Kidney tubule cell (primary cell): ENCODE measurements around the gene ALOX12.
"Not testable (repeated sequence)": the region's sequence is repeated elsewhere in the genome, so short reads cannot be mapped to it uniquely, and the experiment has no call there.

Experiments
- DNase-seq: peaks from one replicate; pipeline ENCODE4 v3.0.0-alpha.2; 2018; ENCODE audit warnings: low spot score

The ALOX12 gene

GRCh38 chr17:6995500-6996255, at the start of gene ALOX12:
Gene ALOX12 (plus strand): TSS chr17:6996049. CDS start chr17:6996118, 69 bp downstream.
- no peak for DNase-seq

- DNase-seq, result no peak
Observed at GRCh38 chr17:6947745-6948144, 48.1 kb upstream of the ALOX12 start.

GRCh38 chr17:6948562-6948961, 47.3 kb upstream of the ALOX12 start:
- no peak for DNase-seq

GRCh38 chr17:6948976-6949375, 46.9 kb upstream of the ALOX12 start:
- DNase-seq, result no peak

GRCh38 chr17:6950938-6951337, 44.9 kb upstream of the ALOX12 start:
- not testable (repeated sequence) for DNase-seq

GRCh38 chr17:6953689-6954088, 42.2 kb upstream of the ALOX12 start:
- no peak for DNase-seq

- DNase-seq, result no peak
Observed at GRCh38 chr17:6959700-6960099, 36.1 kb upstream of the ALOX12 start.

GRCh38 chr17:6969323-6969726, 26.5 kb upstream of the ALOX12 start:
- no peak for DNase-seq

- no peak for DNase-seq
Observed at GRCh38 chr17:6970992-6971391, 24.9 kb upstream of the ALOX12 start.

- not testable (repeated sequence) for DNase-seq
Observed at GRCh38 chr17:6979440-6979839, 16.4 kb upstream of the ALOX12 start.

GRCh38 chr17:6981426-6981825, 14.4 kb upstream of the ALOX12 start:
- no peak for DNase-seq

- DNase-seq, result no peak
Observed at GRCh38 chr17:6985266-6985665, 10.6 kb upstream of the ALOX12 start.

GRCh38 chr17:6986676-6987075, 9.2 kb upstream of the ALOX12 start:
- no peak for DNase-seq

GRCh38 chr17:6989779-6990178, 6.1 kb upstream of the ALOX12 start:
- DNase-seq, result peak; percentile 47

GRCh38 chr17:6993613-6994056, 2.2 kb upstream of the ALOX12 start:
- not testable (repeated sequence) for DNase-seq

- no peak for DNase-seq
Observed at GRCh38 chr17:6994118-6994598, 1.7 kb upstream of the ALOX12 start.

- DNase-seq, result peak; percentile 68
Observed at GRCh38 chr17:6994666-6995256, 1.1 kb upstream of the ALOX12 start.

- no peak for DNase-seq
Observed at GRCh38 chr17:6996256-6997011, 585 bp downstream of the ALOX12 start.

- DNase-seq, result peak; percentile 31
Observed at GRCh38 chr17:6997171-6997570, 1.3 kb downstream of the ALOX12 start.

GRCh38 chr17:6998855-6999508, 3.1 kb downstream of the ALOX12 start:
- no peak for DNase-seq

GRCh38 chr17:7001318-7001961, 5.6 kb downstream of the ALOX12 start:
- DNase-seq, result peak; percentile 24
